Endothelial cell (in vitro differentiated cells): ENCODE data around the gene SDHAF4. TPM values are rescaled to one million over a fixed set of nuclear protein-coding genes. Genes with fewer than 3 reads are reported as not detected.
"Not testable (repeated sequence)": the region's sequence is repeated elsewhere in the genome, so short reads cannot be mapped to it uniquely, and the experiment has no call there.

Experiments
- DNase-seq: peaks from one replicate; pipeline ENCODE4 v3.0.0; 2021; ENCODE audit warnings: low spot score
- H3K27ac Mint-ChIP-seq: one replicate; pipeline ENCODE4 v1.8.0; 2021; ENCODE audit warnings: mixed read lengths, inconsistent platforms; ENCODE audit not compliant: unreplicated experiment
- H3K27me3 Mint-ChIP-seq: one replicate; pipeline ENCODE4 v1.8.0; 2021; ENCODE audit warnings: mild to moderate bottlenecking, moderate library complexity, mixed read lengths, inconsistent platforms; ENCODE audit not compliant: unreplicated experiment
- H3K36me3 Mint-ChIP-seq: one replicate; pipeline ENCODE4 v1.8.0; 2021; ENCODE audit warnings: mild to moderate bottlenecking, low read depth, mixed read lengths, inconsistent platforms; ENCODE audit not compliant: unreplicated experiment
- H3K4me1 Mint-ChIP-seq: one replicate; pipeline ENCODE4 v1.8.0; 2021; ENCODE audit warnings: mild to moderate bottlenecking, mixed read lengths, inconsistent platforms; ENCODE audit not compliant: unreplicated experiment
- H3K4me3 Mint-ChIP-seq: one replicate; pipeline ENCODE4 v1.8.0; 2021; ENCODE audit warnings: mild to moderate bottlenecking, mixed read lengths, inconsistent platforms; ENCODE audit not compliant: unreplicated experiment
- H3K9me3 Mint-ChIP-seq: one replicate; pipeline ENCODE4 v1.8.0; 2021; ENCODE audit warnings: mixed read lengths, inconsistent platforms; ENCODE audit not compliant: unreplicated experiment
- total RNA-seq: library from RNA; stranded (reverse); fragmentation: NEBNext Ultra II Directional; extraction: Animal tissue kit (Norgen Biotek cat#: 25700); gene quantifications from one replicate; pipeline ENCODE4 v1.2.1, GENCODE V29; 2021; ENCODE audit not compliant: unreplicated experiment
- TF ChIP-seq, protein P1 (sequence below): fragments of 200-600 bp; sonication (generic); IDR thresholded peaks from one replicate; pipeline ENCODE4 v1.5.0; 2021; ENCODE audit warnings: antibody characterized with exemption; ENCODE audit not compliant: unreplicated experiment

Gene SDHAF4
- total RNA-seq, 1 donor from 2014 or later: 10.5 TPM

DNA sequence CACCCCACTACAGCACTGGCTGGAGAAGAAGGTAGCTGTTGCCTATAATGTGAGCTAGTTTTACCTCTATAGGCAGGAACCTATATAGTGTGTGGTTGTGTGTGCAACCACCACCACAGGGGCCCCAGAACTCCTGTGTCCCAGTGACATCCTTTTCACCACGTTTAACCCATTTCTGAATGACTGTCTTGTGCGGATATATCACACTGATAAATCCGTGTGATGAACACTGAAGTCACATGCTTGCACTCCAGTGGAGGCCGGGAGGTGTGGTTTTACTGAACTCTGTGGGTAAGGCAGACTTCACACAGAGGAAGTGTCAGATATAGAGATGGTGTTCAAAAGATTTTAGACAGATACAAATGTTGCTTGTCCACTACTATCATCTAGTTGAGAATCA is 32.5 kb downstream of the SDHAF4 start:
- TF ChIP-seq, protein P1, sequence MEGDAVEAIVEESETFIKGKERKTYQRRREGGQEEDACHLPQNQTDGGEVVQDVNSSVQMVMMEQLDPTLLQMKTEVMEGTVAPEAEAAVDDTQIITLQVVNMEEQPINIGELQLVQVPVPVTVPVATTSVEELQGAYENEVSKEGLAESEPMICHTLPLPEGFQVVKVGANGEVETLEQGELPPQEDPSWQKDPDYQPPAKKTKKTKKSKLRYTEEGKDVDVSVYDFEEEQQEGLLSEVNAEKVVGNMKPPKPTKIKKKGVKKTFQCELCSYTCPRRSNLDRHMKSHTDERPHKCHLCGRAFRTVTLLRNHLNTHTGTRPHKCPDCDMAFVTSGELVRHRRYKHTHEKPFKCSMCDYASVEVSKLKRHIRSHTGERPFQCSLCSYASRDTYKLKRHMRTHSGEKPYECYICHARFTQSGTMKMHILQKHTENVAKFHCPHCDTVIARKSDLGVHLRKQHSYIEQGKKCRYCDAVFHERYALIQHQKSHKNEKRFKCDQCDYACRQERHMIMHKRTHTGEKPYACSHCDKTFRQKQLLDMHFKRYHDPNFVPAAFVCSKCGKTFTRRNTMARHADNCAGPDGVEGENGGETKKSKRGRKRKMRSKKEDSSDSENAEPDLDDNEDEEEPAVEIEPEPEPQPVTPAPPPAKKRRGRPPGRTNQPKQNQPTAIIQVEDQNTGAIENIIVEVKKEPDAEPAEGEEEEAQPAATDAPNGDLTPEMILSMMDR: no peak
- Mint-ChIP-seq H3K27me3 (no peaks in the 10 kb centered on the region), H3K9me3 (peaks cover 2% of the 10 kb centered on the region), H3K4me1 (no peaks in the 10 kb centered on the region), H3K36me3 (peaks cover 10% of the 10 kb centered on the region), H3K4me3 (no peak overlapping the region), H3K27ac (no peak overlapping the region)
- DNase-seq: no peak

DNA sequence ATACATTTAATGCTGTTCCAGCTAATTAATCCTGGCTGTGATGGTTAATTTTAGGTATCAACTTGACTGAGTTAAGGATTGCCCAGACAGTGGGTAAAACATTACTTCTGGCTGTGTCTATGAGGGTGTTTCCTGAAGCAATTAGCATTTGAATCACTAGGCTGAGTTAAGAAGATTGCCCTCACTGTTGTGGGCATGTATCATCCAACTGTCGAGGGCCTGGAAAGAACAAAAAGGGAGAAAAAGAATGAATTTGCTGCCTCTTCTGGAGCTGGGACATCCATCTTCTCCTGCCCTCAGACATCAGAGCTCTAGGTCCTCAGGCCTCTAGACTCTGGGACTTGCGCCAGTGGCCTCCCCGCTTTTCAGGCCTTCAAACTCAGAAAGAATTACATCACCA is 34.3 kb downstream of the SDHAF4 start:
- no peaks in the 10 kb centered on the region for H3K27me3 Mint-ChIP-seq
- no peak overlapping the region for H3K27ac Mint-ChIP-seq

DNA sequence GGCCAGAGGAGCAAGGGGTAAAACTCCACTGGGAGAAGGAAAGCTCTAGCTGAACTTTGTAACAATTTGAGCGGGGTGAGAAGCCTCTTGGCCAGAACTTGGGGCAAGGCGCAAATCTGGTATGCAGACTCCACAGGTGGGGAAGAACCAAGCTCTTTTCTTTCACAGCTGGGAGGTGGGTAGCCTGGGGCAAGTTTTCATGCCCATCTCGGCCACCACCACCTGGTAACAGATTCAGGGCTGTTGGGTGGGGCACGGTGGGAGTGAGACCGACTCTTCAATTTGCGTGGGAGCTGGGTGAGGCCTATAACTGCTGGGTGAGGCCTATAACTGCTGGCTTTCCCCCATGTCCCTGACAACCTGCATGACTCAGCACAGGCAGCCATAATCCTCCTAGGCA is 37.5 kb downstream of the SDHAF4 start:
- no peaks in the 10 kb centered on the region for H3K9me3 Mint-ChIP-seq
- no peak overlapping the region for H3K27ac Mint-ChIP-seq
- H3K36me3 Mint-ChIP-seq: peaks cover 8% of the 10 kb centered on the region
- TF ChIP-seq, protein P1: no peak
- H3K4me1 Mint-ChIP-seq: no peaks in the 10 kb centered on the region
- no peak overlapping the region for H3K4me3 Mint-ChIP-seq
- H3K27me3 Mint-ChIP-seq: no peaks in the 10 kb centered on the region
- no peak for DNase-seq

More for the DNA sequence above, 34.3 kb downstream of the SDHAF4 start:
- H3K9me3 Mint-ChIP-seq: no peaks in the 10 kb centered on the region
- no peaks in the 10 kb centered on the region for H3K4me1 Mint-ChIP-seq
- no peak for DNase-seq
- TF ChIP-seq, protein P1: no peak
- H3K36me3 Mint-ChIP-seq: peaks cover 8% of the 10 kb centered on the region
- no peak overlapping the region for H3K4me3 Mint-ChIP-seq

DNA sequence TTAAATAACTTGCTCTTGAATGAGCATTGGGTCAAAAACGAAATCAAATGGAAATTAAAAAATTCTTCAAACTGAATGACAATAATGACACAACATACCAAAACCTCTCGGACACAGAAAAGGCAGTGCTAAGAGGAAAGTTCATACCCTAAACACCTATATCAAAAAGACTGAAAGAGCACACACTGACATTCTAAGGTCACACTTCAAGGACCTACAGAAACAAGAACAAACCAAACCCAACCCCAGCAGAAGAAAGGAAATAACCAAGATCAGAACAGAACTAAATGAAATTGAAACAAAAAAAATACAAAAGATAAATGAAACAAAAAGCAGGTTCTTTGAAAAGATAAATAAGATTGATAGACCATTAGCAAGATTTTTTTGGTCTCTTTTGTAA is 40.6 kb downstream of the SDHAF4 start:
- not testable (repeated sequence) for H3K9me3 Mint-ChIP-seq, DNase-seq, H3K36me3 Mint-ChIP-seq, H3K4me1 Mint-ChIP-seq, H3K27ac Mint-ChIP-seq, H3K4me3 Mint-ChIP-seq, H3K27me3 Mint-ChIP-seq

DNA sequence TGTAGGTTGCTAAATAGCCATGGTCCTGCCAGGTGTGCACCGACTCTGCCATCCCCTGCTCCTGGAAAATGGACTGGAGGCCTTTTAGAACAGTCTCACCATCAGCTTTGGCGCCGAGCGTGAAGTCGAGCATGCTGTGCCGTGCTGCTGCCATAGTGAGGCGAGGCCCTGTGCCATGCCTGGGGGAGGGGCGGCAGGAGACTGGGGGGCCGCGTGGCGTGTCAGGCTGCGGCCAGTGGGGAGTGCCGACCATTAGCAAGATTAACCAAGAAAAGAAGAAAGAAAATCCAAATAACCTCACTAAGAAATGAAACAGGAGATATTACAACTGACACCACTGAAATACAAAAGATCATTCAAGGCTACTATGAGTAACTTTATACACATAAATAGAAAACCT is 42.5 kb downstream of the SDHAF4 start:
- DNase-seq, H3K4me3 Mint-ChIP-seq, H3K27ac Mint-ChIP-seq, H3K9me3 Mint-ChIP-seq, H3K36me3 Mint-ChIP-seq, H3K27me3 Mint-ChIP-seq, H3K4me1 Mint-ChIP-seq: not testable (repeated sequence)

DNA sequence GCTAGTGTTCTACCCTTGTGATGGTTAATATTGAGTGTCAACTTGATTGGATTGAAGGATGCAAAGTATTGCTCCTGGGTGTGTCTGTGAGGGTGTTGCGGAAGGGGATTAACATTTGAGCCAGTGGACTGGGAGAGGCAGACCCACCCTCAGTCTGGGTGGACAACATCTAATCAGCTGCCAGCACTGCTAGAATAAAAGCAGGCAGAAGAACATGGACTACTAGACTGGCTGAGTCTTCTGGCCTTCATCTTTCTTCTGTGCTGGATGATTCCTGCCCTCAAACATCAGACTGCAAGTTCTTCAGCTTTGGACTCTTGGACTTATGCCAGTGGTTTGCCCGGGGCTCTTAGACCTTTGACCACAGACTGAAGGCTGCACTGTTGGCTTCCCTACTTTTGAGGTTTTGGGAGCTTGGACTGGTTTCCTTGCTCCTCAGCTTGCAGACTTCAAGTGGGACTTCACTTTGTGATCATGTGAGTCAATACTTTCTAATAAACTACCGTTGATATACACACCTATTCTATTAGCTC is 50.1 kb downstream of the SDHAF4 start:
- Mint-ChIP-seq H3K9me3 (no peaks in the 10 kb centered on the region), H3K27ac (no peak overlapping the region), H3K4me3 (no peak overlapping the region), H3K27me3 (no peaks in the 10 kb centered on the region), H3K36me3 (no peaks in the 10 kb centered on the region), H3K4me1 (peaks cover 4% of the 10 kb centered on the region)
- no peak for DNase-seq
- TF ChIP-seq, protein P1: no peak
